Naive B cell (primary cell): Measurements from ENCODE around the gene BIN1. TPM values are rescaled to one million over a fixed set of nuclear protein-coding genes. Genes with fewer than 3 reads are reported as not detected.

Experiments used
- ATAC-seq, 2 donors: fragments of 150-1000 bp; cut with Tn5 transposase; 2 replicates each; pipeline ENCODE4 v1.10.0; 2021; ENCODE audit warnings: low read depth in 2 of 2, mild to moderate bottlenecking in 2 of 2, moderate library complexity in 2 of 2
- DNase-seq: peaks from one replicate; pipeline ENCODE4 v3.0.0; 2022
- H3K27ac Mint-ChIP-seq, 6 donors: one replicate each; pipeline ENCODE4 v1.8.0; 2020 to 2022; ENCODE audit warnings: mild to moderate bottlenecking in 6 of 6, mixed read lengths in 6 of 6, moderate library complexity in 5 of 6, inconsistent platforms in 2 of 6
- H3K27me3 Mint-ChIP-seq, 3 donors: one replicate each; pipeline ENCODE4 v1.8.0; 2021 to 2022; ENCODE audit warnings: mixed read lengths in 3 of 3, mild to moderate bottlenecking in 1 of 3
- H3K36me3 Mint-ChIP-seq, 2 donors: one replicate each; pipeline ENCODE4 v1.8.0; 2020 to 2022; ENCODE audit warnings: mixed read lengths in 2 of 2, inconsistent platforms in 1 of 2, mild to moderate bottlenecking in 1 of 2
- H3K4me1 Mint-ChIP-seq, 3 donors: one replicate each; pipeline ENCODE4 v1.8.0; 2020 to 2022; ENCODE audit warnings: mixed read lengths in 3 of 3, inconsistent platforms in 1 of 3, mild to moderate bottlenecking in 1 of 3, moderate library complexity in 1 of 3
- H3K4me3 Mint-ChIP-seq, 8 donors: one replicate each; pipeline ENCODE4 v1.8.0; 2020 to 2022; ENCODE audit warnings: mild to moderate bottlenecking in 8 of 8, mixed read lengths in 8 of 8, moderate library complexity in 8 of 8, inconsistent platforms in 2 of 8
- H3K9me3 Mint-ChIP-seq, 7 donors: one replicate each; pipeline ENCODE4 v1.8.0; 2020 to 2022; ENCODE audit warnings: mixed read lengths in 7 of 7, mild to moderate bottlenecking in 5 of 7, inconsistent platforms in 2 of 7, moderate library complexity in 1 of 7
- polyA plus RNA-seq, 6 donors: library from polyadenylated mRNA; unstranded; fragments of 300-500 nt; fragmentation: Illumina TruSeq; gene quantifications; one replicate each; pipeline ENCODE4 v1.2.3, GENCODE V29; 2021; ENCODE audit warnings: low read depth in 6 of 6

BIN1 gene
- polyA plus RNA-seq, 6 donors from 2014 or later, result 103 to 150 (median 124) TPM

DNA sequence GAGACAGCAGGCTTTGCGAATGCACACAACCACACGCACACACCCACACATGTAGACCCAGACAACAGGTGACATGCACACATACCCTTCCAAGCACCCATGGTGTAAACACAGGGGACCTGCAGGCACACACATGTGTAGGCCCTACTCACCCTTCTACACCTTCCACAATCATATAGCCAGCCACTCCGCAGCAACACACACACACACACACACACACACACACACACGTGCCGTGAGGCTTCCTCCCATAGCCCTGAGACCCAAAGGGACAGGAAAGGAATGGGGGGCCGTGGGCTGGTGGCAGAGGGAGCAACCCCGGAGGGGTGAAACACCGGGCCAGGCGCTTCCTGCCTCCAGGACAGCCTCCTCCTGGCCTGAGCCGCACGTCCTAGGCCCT is 37.4 kb downstream of the BIN1 start:
- peaks cover 23 to 58% (median 34%) of the 10 kb centered on the region in 3 donors for H3K4me1 Mint-ChIP-seq
- no peaks in the 10 kb centered on the region for H3K9me3 Mint-ChIP-seq
- no peaks in the 10 kb centered on the region for H3K27me3 Mint-ChIP-seq
- no peak overlapping the region for H3K4me3 Mint-ChIP-seq
- ATAC-seq, result peak in 1 of 2 donors; percentile 39
- no peak for DNase-seq
- H3K36me3 Mint-ChIP-seq, result peaks cover 0 to 6% of the 10 kb centered on the region in 2 donors
- H3K27ac Mint-ChIP-seq, result peak overlapping the region in 5 of 6 donors; percentile 34 to 83 (median 68)

DNA sequence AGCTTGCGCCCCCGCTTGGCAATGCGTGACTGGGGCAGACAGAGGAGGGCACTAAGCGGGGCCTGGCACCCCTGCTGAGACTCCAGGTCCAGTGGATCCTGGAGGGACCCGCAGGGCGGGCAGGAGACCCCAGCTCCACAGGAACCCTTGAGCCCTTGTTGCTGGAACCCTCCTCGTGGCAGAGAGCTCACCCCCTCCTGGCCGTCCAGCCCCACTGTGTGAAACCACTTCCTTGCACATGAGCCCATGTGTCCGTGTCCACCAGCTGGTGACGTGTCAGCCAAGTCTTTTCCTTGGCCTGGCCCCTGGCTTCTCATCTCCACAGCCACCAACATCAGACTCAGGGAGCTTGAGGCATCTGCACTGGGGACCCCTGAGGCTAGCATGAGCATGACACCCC is 38.0 kb downstream of the BIN1 start:
- no peak for ATAC-seq
- peak overlapping the region in 5 of 6 donors; percentile 34 to 83 (median 63) for H3K27ac Mint-ChIP-seq
- H3K4me1 Mint-ChIP-seq, result peaks cover 19 to 53% (median 30%) of the 10 kb centered on the region in 3 donors
- no peak for DNase-seq
- H3K9me3 Mint-ChIP-seq, result no peaks in the 10 kb centered on the region
- H3K4me3 Mint-ChIP-seq, result no peak overlapping the region
- peaks cover 0 to 6% of the 10 kb centered on the region in 2 donors for H3K36me3 Mint-ChIP-seq
- no peaks in the 10 kb centered on the region for H3K27me3 Mint-ChIP-seq

DNA sequence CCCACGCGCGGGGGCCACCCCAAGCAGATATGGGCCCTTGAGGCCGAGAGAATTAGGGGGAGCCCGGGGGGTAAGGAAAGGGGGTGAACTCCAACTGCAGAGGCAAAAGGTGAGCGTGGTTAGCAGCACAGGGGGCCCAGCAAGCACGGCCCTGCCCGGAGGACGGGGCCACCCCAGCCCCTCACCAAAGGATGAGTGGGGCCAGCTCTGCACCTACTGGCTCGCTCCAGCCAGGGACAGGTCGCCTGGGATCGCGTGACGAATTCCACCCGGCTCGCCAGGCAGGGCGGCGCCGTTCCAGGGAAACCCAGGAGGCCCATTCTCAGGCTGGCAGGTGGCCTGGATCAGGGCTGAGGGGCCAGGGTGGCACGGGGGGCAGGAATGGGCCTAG is 38.6 kb downstream of the BIN1 start:
- peaks cover 0 to 6% of the 10 kb centered on the region in 2 donors for H3K36me3 Mint-ChIP-seq
- no peaks in the 10 kb centered on the region for H3K9me3 Mint-ChIP-seq
- no peaks in the 10 kb centered on the region for H3K27me3 Mint-ChIP-seq
- H3K27ac Mint-ChIP-seq, result peak overlapping the region in 1 of 6 donors; percentile 77
- H3K4me1 Mint-ChIP-seq, result peaks cover 19 to 50% (median 28%) of the 10 kb centered on the region in 3 donors
- no peak for DNase-seq
- H3K4me3 Mint-ChIP-seq, result no peak overlapping the region
- peak; percentile 8 to 22 for ATAC-seq

DNA sequence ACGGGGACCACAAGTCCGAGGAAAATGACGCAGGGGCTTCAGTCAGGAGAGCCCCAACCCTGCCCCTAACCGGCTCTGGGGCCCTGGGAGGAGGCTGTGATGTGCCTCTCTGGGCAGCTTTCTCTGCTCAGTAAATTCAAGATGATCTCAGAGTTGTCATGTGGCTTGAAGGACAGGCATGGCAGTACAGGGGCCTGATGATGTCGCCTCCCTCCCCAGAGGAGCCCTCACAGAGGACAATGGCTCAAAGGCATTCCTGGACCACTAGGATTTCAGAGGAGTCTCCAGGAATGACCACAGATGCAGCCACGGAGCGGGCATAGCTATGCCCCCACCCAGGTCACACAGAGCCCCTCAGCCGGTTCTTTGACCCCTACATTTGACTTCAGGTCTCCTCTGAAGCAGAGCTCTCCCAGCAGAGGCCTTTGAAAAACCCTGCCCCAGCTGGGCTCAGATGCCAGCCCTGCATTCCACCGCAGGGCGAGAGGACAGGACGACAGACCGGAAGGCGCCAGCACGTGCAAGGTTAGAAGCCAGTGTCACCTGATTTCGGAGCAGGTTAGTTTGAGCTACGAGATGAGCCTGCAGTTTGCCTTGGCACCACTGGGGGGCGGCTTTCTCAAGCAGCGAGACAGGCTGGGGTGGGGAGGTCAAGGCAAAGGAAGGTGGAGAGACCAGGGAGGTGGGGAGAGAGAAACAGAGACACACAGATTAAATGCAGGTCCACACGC is 39.2 kb downstream of the BIN1 start:
- peaks cover 19 to 50% (median 28%) of the 10 kb centered on the region in 3 donors for H3K4me1 Mint-ChIP-seq
- peak; percentile 74 to 75 for ATAC-seq
- no peaks in the 10 kb centered on the region for H3K27me3 Mint-ChIP-seq
- DNase-seq, result peak; percentile 49
- H3K27ac Mint-ChIP-seq, result peak overlapping the region in 4 of 6 donors; percentile 6 to 84 (median 58)
- H3K36me3 Mint-ChIP-seq, result peaks cover 0 to 6% of the 10 kb centered on the region in 2 donors
- no peaks in the 10 kb centered on the region for H3K9me3 Mint-ChIP-seq
- peak overlapping the region in 1 of 8 donors; percentile 60 for H3K4me3 Mint-ChIP-seq

DNA sequence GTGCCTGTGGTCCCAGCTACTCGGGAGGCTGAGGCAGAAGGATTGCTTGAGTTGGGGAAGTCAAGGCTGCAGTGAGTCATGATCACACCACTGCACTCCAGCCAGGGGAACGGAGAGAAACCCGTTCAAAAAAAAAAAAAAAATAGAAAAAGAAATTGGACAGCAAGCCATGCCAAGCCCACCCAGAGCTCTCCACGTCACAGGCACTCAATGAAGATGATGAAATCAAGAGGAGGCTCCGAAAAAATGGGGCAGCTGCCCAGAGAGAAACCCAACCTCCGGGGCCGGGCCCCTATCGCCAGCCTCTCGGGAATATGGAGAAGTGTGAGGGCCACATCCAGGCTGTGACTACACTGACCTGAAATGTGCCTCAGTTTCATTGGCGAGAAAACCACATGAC is 40.0 kb downstream of the BIN1 start:
- H3K27me3 Mint-ChIP-seq, result no peaks in the 10 kb centered on the region
- ATAC-seq, result no peak
- H3K4me1 Mint-ChIP-seq, result peaks cover 19 to 50% (median 22%) of the 10 kb centered on the region in 3 donors
- peaks cover 0 to 6% of the 10 kb centered on the region in 2 donors for H3K36me3 Mint-ChIP-seq
- H3K27ac Mint-ChIP-seq, result peak overlapping the region in 1 of 6 donors; percentile 95
- no peak overlapping the region for H3K4me3 Mint-ChIP-seq
- H3K9me3 Mint-ChIP-seq, result no peaks in the 10 kb centered on the region
- DNase-seq, result no peak

DNA sequence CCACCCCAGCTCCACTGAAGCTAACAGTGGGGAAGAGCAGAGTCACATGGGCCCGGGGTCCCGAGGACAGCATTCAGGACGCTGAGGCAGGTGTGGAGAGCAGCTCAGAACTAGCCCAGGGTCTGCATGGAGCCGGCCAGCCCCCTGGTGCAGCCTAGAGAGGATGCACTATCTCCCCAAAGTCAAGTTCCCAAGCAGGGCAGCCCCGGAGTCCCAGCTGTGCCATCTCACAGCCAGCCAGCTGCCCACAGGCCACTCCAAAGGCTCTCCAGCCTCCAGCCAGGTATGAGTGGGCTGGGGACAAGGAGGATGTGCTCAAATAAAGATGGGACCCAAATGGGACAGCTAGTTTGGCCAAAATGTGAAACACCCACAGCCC is 41.0 kb downstream of the BIN1 start:
- H3K4me3 Mint-ChIP-seq, result no peak overlapping the region
- H3K36me3 Mint-ChIP-seq, result peaks cover 0 to 6% of the 10 kb centered on the region in 2 donors
- no peak overlapping the region for H3K27ac Mint-ChIP-seq
- ATAC-seq (no peak), DNase-seq (no peak)
- no peaks in the 10 kb centered on the region for H3K27me3 Mint-ChIP-seq
- H3K9me3 Mint-ChIP-seq, result no peaks in the 10 kb centered on the region
- H3K4me1 Mint-ChIP-seq, result peaks cover 16 to 40% (median 17%) of the 10 kb centered on the region in 3 donors

- Mint-ChIP-seq H3K27me3 (no peaks in the 10 kb centered on the region), H3K4me3 (no peak overlapping the region), H3K9me3 (no peaks in the 10 kb centered on the region), H3K4me1 (peaks cover 16 to 35% (median 17%) of the 10 kb centered on the region in 3 donors), H3K36me3 (peaks cover 0 to 6% of the 10 kb centered on the region in 2 donors), H3K27ac (peak overlapping the region in 1 of 6 donors; percentile 84)
- ATAC-seq (no peak), DNase-seq (no peak)
Observed at GRCh38 chr2:127065299-127065939, 41.5 kb downstream of the BIN1 start.

- no peaks in the 10 kb centered on the region for H3K27me3 Mint-ChIP-seq
- peaks cover 16 to 32% (median 17%) of the 10 kb centered on the region in 3 donors for H3K4me1 Mint-ChIP-seq
- peak overlapping the region in 1 of 6 donors; percentile 34 for H3K27ac Mint-ChIP-seq
Observed at GRCh38 chr2:127064642-127065250, 42.2 kb downstream of the BIN1 start.

GRCh38 chr2:127063701-127064590 is 43.0 kb downstream of the BIN1 start:
- H3K9me3 Mint-ChIP-seq, result no peaks in the 10 kb centered on the region
- H3K27ac Mint-ChIP-seq, result peak overlapping the region in 2 of 6 donors; percentile 45 to 68
- H3K36me3 Mint-ChIP-seq, result no peaks in the 10 kb centered on the region
- DNase-seq (no peak), ATAC-seq (no peak)
- H3K4me1 Mint-ChIP-seq, result peaks cover 11 to 24% (median 13%) of the 10 kb centered on the region in 3 donors
- no peaks in the 10 kb centered on the region for H3K27me3 Mint-ChIP-seq
- H3K4me3 Mint-ChIP-seq, result no peak overlapping the region

More at GRCh38 chr2:127064642-127065250, 42.2 kb downstream of the BIN1 start:
- DNase-seq, result no peak
- Mint-ChIP-seq H3K4me3 (no peak overlapping the region), H3K9me3 (no peaks in the 10 kb centered on the region), H3K36me3 (peaks cover 0 to 6% of the 10 kb centered on the region in 2 donors)
- ATAC-seq, result no peak

DNA sequence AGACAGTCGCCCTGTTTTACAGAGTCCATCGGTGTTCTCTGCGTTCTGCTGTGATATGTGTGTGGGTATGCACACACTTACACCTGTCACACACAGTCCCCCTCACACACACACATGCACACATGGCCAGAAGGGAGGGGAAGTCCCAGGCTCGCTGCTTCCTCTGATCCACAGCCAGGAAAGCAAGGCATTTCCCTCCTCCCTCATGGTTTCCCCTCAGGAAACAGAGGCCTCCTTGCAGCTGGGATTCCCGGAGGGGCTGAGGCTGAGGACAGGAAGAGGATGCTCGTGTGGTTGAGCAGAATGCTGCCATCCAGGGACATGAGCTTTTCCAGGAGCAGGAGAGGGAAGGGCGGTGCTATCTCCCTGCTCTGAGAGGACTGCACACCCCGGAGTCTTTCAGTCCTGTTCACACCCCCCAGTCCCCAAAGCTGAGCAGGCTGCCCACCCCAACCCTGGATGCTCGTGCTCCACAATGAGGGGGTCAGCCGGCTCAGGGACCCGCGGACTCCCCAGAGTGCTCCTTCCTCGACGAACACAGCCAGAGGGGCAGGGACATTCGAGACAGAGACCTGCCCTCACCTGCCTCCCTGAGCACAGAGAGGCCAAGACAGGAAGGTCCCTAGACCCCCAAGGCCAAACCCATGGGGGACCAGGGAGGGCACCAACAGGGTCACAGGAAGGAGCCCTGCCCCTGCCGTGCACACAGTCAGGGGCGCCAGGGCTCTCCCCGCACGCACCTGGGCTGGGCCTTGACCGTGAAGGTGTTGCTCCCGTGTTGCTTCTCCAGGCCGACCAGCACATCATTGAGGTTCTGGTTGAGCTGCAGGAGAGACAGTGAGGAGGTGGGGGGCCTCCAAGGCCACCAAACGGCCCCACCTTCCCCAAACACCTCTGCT is 45.3 kb downstream of the BIN1 start:
- H3K27me3 Mint-ChIP-seq, result no peaks in the 10 kb centered on the region
- H3K4me1 Mint-ChIP-seq, result peaks cover 4 to 12% (median 6%) of the 10 kb centered on the region in 3 donors
- peak overlapping the region in 1 of 8 donors; percentile 22 for H3K4me3 Mint-ChIP-seq
- H3K36me3 Mint-ChIP-seq, result peaks cover 4 to 9% of the 10 kb centered on the region in 2 donors
- DNase-seq (no peak), ATAC-seq (no peak)
- no peaks in the 10 kb centered on the region for H3K9me3 Mint-ChIP-seq
- H3K27ac Mint-ChIP-seq, result peak overlapping the region in 4 of 6 donors; percentile 18 to 76 (median 52)

GRCh38 chr2:127060264-127060945 is 46.5 kb downstream of the BIN1 start:
- Mint-ChIP-seq H3K27me3 (no peaks in the 10 kb centered on the region), H3K9me3 (no peaks in the 10 kb centered on the region), H3K4me3 (no peak overlapping the region), H3K4me1 (peaks cover 0 to 3% (median 2%) of the 10 kb centered on the region in 3 donors), H3K36me3 (peaks cover 4 to 9% of the 10 kb centered on the region in 2 donors), H3K27ac (no peak overlapping the region)
- DNase-seq (no peak), ATAC-seq (no peak)

DNA sequence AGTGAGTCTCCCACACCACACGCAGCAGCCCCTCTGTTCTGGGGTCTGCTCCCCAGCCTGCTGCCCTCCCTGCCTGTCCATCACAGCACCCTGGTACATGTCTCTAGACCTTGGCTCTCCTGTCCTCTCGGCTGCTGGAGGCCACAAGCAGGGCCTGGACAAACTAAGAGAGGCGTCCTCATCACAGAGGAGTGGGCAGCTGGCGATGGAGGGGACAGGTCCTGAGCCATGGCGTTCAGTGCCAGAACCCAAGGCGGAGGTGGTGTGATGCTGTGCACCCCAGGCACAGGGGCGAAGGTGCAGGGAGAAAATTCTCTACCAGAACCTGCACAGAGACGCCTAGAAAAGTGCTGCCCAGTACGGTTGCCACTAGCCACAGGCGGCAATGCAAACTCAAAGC is 47.4 kb downstream of the BIN1 start:
- H3K4me1 Mint-ChIP-seq, result no peaks in the 10 kb centered on the region
- DNase-seq (no peak), ATAC-seq (no peak)
- no peaks in the 10 kb centered on the region for H3K9me3 Mint-ChIP-seq
- peaks cover 4 to 9% of the 10 kb centered on the region in 2 donors for H3K36me3 Mint-ChIP-seq
- no peak overlapping the region for H3K4me3 Mint-ChIP-seq
- H3K27me3 Mint-ChIP-seq, result no peaks in the 10 kb centered on the region
- H3K27ac Mint-ChIP-seq, result peak overlapping the region in 1 of 6 donors; percentile 65
